ENCODE measurements around the gene TMEM256. TPM values are rescaled to one million over a fixed set of nuclear protein-coding genes. Genes with fewer than 3 reads are reported as not detected.

Gene TMEM256
- total RNA-seq, 3 donors from 2014 or later: 51.9 to 85.1 (median 64.9) TPM

DNA sequence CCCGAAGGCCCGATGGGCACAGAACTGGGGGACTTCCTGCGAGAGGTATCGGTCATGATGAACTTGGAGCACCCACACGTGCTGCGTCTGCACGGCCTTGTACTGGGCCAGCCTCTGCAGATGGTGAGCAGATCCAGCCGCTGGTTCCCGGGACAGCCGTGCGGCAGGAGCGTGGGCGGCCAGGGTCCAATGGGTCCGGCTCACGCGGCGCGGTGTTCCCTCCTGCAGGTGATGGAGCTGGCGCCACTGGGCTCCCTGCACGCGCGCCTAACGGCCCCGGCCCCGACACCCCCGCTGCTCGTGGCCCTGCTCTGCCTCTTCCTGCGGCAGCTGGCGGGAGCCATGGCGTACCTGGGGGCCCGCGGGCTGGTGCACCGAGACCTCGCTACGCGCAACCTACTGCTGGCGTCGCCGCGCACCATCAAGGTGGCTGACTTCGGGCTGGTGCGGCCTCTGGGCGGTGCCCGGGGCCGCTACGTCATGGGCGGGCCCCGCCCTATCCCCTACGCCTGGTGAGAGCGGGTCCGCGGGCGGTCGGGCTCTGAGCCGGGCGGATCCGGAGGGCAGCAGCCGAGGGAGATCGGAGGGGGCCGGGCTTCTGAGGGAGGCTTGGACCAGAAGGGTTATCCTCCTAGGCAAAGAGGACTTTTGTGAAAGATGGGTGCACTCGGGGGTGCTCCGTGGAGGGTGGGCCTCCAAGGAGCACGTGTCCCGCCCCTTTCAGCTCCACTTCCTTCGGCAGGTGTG, 20.0 kb downstream of the TMEM256 start:
- ATAC-seq: peak; percentile 59
- no peaks in the 10 kb centered on the region for H3K9me3 ChIP-seq
- no peaks in the 10 kb centered on the region for H3K36me3 ChIP-seq (ENCODE audit: low read depth)
- intact Hi-C loops (cut with DNase I, micrococcal nuclease): no loop called here
- no peak for TF ChIP-seq CTCF (IDR thresholded peaks at IDR 0.05)
- peak; percentile 50 to 76 (median 68) for DNase-seq
- no peak overlapping the region for H3K4me3 ChIP-seq
- peaks cover 7% of the 10 kb centered on the region for H3K4me1 ChIP-seq (ENCODE audit: low read depth)

- intact Hi-C loops (cut with DNase I, micrococcal nuclease): no loop called here
- H3K4me1 ChIP-seq (ENCODE audit: low read depth): peaks cover 7% of the 10 kb centered on the region
- no peak overlapping the region for H3K4me3 ChIP-seq
- TF ChIP-seq CTCF (IDR thresholded peaks at IDR 0.05): no peak
- H3K9me3 ChIP-seq: no peaks in the 10 kb centered on the region
- DNase-seq (no peak), ATAC-seq (no peak)
- no peaks in the 10 kb centered on the region for H3K36me3 ChIP-seq (ENCODE audit: low read depth)
Observed at GRCh38 chr17:7383371-7383741, 20.5 kb downstream of the TMEM256 start.

- no peaks in the 10 kb centered on the region for H3K9me3 ChIP-seq
- no peaks in the 10 kb centered on the region for H3K36me3 ChIP-seq (ENCODE audit: low read depth)
- no peak overlapping the region for H3K4me3 ChIP-seq
- intact Hi-C loops (cut with DNase I, micrococcal nuclease): no loop called here
- peaks cover 7% of the 10 kb centered on the region for H3K4me1 ChIP-seq (ENCODE audit: low read depth)
- DNase-seq: no peak
- ATAC-seq: no peak
- TF ChIP-seq CTCF (IDR thresholded peaks at IDR 0.05): no peak
Observed at GRCh38 chr17:7382901-7383300, 21.0 kb downstream of the TMEM256 start.

GRCh38 chr17:7380855-7381683, 22.8 kb downstream of the TMEM256 start, which contains the start of gene TNK1:
TNK1 (plus strand) TSS chr17:7381089; CDS start chr17:7382927, 1,838 bp downstream.
- TF ChIP-seq CTCF (IDR thresholded peaks at IDR 0.05): no peak
- intact Hi-C loops (cut with DNase I, micrococcal nuclease): no loop called here

GRCh38 chr17:7380321-7380720, 23.6 kb downstream of the TMEM256 start:
- ATAC-seq (peak; percentile 32), DNase-seq (peak in 2 of 3 donors; percentile 54 to 64)
- H3K36me3 ChIP-seq (ENCODE audit: low read depth): no peaks in the 10 kb centered on the region
- no peak overlapping the region for H3K4me3 ChIP-seq
- TF ChIP-seq CTCF (IDR thresholded peaks at IDR 0.05): no peak
- peaks cover 7% of the 10 kb centered on the region for H3K4me1 ChIP-seq (ENCODE audit: low read depth)
- intact Hi-C loops (cut with DNase I, micrococcal nuclease): no loop called here
- no peaks in the 10 kb centered on the region for H3K9me3 ChIP-seq

More at GRCh38 chr17:7380855-7381683, 22.8 kb downstream of the TMEM256 start, which contains the start of gene TNK1:
- H3K4me3 ChIP-seq: peak within 1 kb of the TSS; percentile 44
- no peaks in the 10 kb centered on the region for H3K9me3 ChIP-seq
- peaks cover 7% of the 10 kb centered on the region for H3K4me1 ChIP-seq (ENCODE audit: low read depth)
- H3K36me3 ChIP-seq (ENCODE audit: low read depth): no peaks in the 10 kb centered on the region
- ATAC-seq (peak; percentile 90), DNase-seq (peak; percentile 87 to 89 (median 87))
